Neuronal stem cell (in vitro differentiated cells): Measurements from ENCODE around the gene GPSM1.

Source experiments
- DNase-seq: peaks from one replicate; pipeline ENCODE4 v3.0.0-alpha.2; 2013; ENCODE audit warnings: low spot score
- H2AFZ ChIP-seq: one replicate; pipeline ENCODE4 v1.6.1; 2013; ENCODE audit warnings: mild to moderate bottlenecking, low read length, inconsistent platforms
- H2AK5ac ChIP-seq: 2 replicates; pipeline ENCODE4 v1.6.1; 2013; ENCODE audit warnings: low read depth, mild to moderate bottlenecking, inconsistent platforms, low read length, moderate library complexity, mixed read lengths
- H2BK120ac ChIP-seq: 2 replicates; pipeline ENCODE4 v1.6.1; 2013; ENCODE audit warnings: low read depth, mild to moderate bottlenecking, inconsistent platforms, low read length, moderate library complexity, mixed read lengths
- H2BK12ac ChIP-seq: one replicate; pipeline ENCODE4 v1.6.1; 2013; ENCODE audit warnings: low read length, inconsistent platforms
- H2BK15ac ChIP-seq: 2 replicates; pipeline ENCODE4 v1.6.1; 2013; ENCODE audit warnings: mild to moderate bottlenecking, low read length, inconsistent platforms, mixed read lengths
- H2BK5ac ChIP-seq: one replicate; pipeline ENCODE4 v1.6.1; 2013; ENCODE audit warnings: inconsistent platforms, mild to moderate bottlenecking, low read length, moderate library complexity
- H3K14ac ChIP-seq: one replicate; pipeline ENCODE4 v1.6.1; 2013; ENCODE audit warnings: low read length, inconsistent platforms
- H3K18ac ChIP-seq: 2 replicates; pipeline ENCODE4 v1.6.1; 2013; ENCODE audit warnings: low read length, inconsistent platforms
- H3K23ac ChIP-seq: 2 replicates; pipeline ENCODE4 v1.6.1; 2013; ENCODE audit warnings: low read depth, mild to moderate bottlenecking, mixed read lengths, low read length, inconsistent platforms; ENCODE audit not compliant: poor library complexity
- H3K27ac ChIP-seq: replicated peaks from 3 replicates; pipeline ENCODE4 v1.5.1; 2013; ENCODE audit warnings: low read length, inconsistent platforms
- H3K27me3 ChIP-seq, 3 experiments: 2 replicates each; pipeline ENCODE4 v1.6.1; 2013; ENCODE audit warnings: low read length in 3 of 3, mild to moderate bottlenecking in 2 of 3, inconsistent platforms in 1 of 3, low read depth in 1 of 3, mixed read lengths in 1 of 3, moderate library complexity in 1 of 3; ENCODE audit not compliant: control insufficient read depth in 3 of 3, insufficient read depth in 3 of 3
- H3K36me3 ChIP-seq, 2 donors: replicated peaks in 1 of 2; 2 replicates each; pipeline ENCODE4 v1.6.1; 2013; ENCODE audit warnings: low read length in 2 of 2; ENCODE audit not compliant: control insufficient read depth in 2 of 2, insufficient read depth in 2 of 2
- H3K4ac ChIP-seq: 2 replicates; pipeline ENCODE4 v1.6.1; 2013; ENCODE audit warnings: inconsistent platforms, mild to moderate bottlenecking, low read length, moderate library complexity
- H3K4me1 ChIP-seq, 2 donors: 1 replicate in 1 of 2; 2 replicates in 1 of 2; pipeline ENCODE4 v1.6.1; 2013; ENCODE audit warnings: low read length in 2 of 2, low read depth in 1 of 2; ENCODE audit not compliant: control insufficient read depth in 2 of 2, insufficient read depth in 1 of 2
- H3K4me2 ChIP-seq: one replicate; pipeline ENCODE4 v1.6.1; 2013; ENCODE audit warnings: mild to moderate bottlenecking, low read length, inconsistent platforms; ENCODE audit not compliant: insufficient read depth, poor library complexity, severe bottlenecking
- H3K4me3 ChIP-seq, 2 donors: 2 replicates each; pipeline ENCODE4 v1.5.1; 2013; ENCODE audit warnings: low read length in 2 of 2, mild to moderate bottlenecking in 2 of 2, inconsistent platforms in 1 of 2, moderate library complexity in 1 of 2
- H3K79me1 ChIP-seq: one replicate; pipeline ENCODE4 v1.6.1; 2013; ENCODE audit warnings: low read depth, mild to moderate bottlenecking, inconsistent platforms, low read length, moderate library complexity
- H3K9ac ChIP-seq: one replicate; pipeline ENCODE4 v1.6.1; 2013; ENCODE audit warnings: mild to moderate bottlenecking, low read depth, low read length, inconsistent platforms; ENCODE audit not compliant: poor library complexity
- H3K9me3 ChIP-seq, 2 donors: replicated peaks in 1 of 2; 2 replicates each; pipeline versions ENCODE3 to v1.6.1; 2013; ENCODE audit warnings: low read length in 2 of 2, mild to moderate bottlenecking in 2 of 2, inconsistent platforms in 1 of 2, low read depth in 1 of 2, mixed read lengths in 1 of 2, moderate library complexity in 1 of 2; ENCODE audit not compliant: control insufficient read depth in 2 of 2, insufficient read depth in 1 of 2
- H4K8ac ChIP-seq: one replicate; pipeline ENCODE4 v1.6.1; 2013; ENCODE audit warnings: low read depth, mild to moderate bottlenecking, inconsistent platforms, low read length, moderate library complexity
- H4K91ac ChIP-seq: one replicate; pipeline ENCODE4 v1.6.1; 2013; ENCODE audit warnings: low read length, low read depth, mild to moderate bottlenecking, inconsistent platforms; ENCODE audit not compliant: poor library complexity
- WGBS, 2 donors: extraction: QIAGEN DNeasy Blood & Tissue Kit; methylation state at CpG; one replicate each; pipeline ENCODE4 v1.1.7; 2013; ENCODE audit warnings: missing lambda C conversion rate in 2 of 2, mixed read lengths in 1 of 2; ENCODE audit not compliant: insufficient read length in 2 of 2, insufficient replicate concordance in 1 of 2; ENCODE audit errors: extremely low coverage in 2 of 2; 5-methylcytosine and 5-hydroxymethylcytosine counted together

The GPSM1 gene

DNA sequence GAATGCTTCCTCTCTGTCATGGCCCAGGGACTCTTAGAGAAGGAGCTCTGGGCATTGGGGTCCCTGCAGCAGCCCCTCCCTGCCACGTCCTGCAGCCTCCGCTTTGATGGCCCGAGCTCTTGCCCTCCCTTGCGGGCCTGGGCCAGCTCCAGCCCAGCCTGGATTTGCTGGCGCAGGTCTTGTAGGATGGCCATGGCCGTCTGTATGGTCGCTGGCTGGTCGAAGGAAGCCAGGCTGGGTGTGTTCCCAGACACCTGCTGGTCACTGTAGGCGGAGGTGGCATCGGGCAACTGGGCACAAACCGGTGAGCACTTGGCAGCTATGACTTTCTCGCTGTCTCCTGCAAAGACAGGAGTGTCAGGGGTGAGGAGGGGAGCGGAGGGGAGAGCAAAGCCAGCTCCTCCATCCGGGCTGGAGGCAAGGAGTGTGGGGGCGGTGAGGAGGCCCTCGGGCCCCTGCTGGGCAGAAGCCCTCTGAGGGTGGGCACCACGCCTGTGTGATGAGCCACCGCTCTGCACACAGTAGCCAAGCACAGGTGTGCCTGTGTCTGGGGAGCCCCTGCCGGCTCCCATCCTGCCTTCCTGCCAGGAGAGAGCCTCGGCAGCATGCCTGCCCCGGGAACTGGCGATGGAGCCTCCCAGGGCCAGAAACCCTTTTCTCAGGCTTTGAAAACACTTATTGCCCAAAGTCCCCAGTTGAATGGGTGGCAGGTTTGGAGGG, 35.9 kb upstream of the GPSM1 start:
- peaks cover 0 to 51% (median 2%) of the 10 kb centered on the region in 3 experiments for H3K27me3 ChIP-seq
- H3K9ac ChIP-seq, result no peak overlapping the region
- H2AK5ac ChIP-seq, result no peak overlapping the region
- no peak overlapping the region for H3K23ac ChIP-seq
- peak overlapping the region; percentile 54 for H2BK12ac ChIP-seq
- peaks cover 0 to 16% of the 10 kb centered on the region in 2 donors for H3K9me3 ChIP-seq
- H2BK5ac ChIP-seq, result no peak overlapping the region
- H3K36me3 ChIP-seq, result no peaks in the 10 kb centered on the region
- WGBS, 2 donors, result no CpG with 5 or more reads among the region's 22 CpGs
- H3K79me1 ChIP-seq, result no peaks in the 10 kb centered on the region
- H3K4me3 ChIP-seq, result no peak overlapping the region
- peaks cover 2 to 4% of the 10 kb centered on the region in 2 donors for H3K4me1 ChIP-seq
- no peak overlapping the region for H3K4ac ChIP-seq
- H3K14ac ChIP-seq, result peak overlapping the region; percentile 47
- DNase-seq, result no peak
- H2BK15ac ChIP-seq, result peak overlapping the region; percentile 26
- no peak overlapping the region for H3K4me2 ChIP-seq
- no peak overlapping the region for H4K8ac ChIP-seq
- H2AFZ ChIP-seq, result no peak overlapping the region
- H3K27ac ChIP-seq, result no peak overlapping the region
- no peak overlapping the region for H2BK120ac ChIP-seq
- H4K91ac ChIP-seq, result no peak overlapping the region
- H3K18ac ChIP-seq, result peak overlapping the region; percentile 35

DNA sequence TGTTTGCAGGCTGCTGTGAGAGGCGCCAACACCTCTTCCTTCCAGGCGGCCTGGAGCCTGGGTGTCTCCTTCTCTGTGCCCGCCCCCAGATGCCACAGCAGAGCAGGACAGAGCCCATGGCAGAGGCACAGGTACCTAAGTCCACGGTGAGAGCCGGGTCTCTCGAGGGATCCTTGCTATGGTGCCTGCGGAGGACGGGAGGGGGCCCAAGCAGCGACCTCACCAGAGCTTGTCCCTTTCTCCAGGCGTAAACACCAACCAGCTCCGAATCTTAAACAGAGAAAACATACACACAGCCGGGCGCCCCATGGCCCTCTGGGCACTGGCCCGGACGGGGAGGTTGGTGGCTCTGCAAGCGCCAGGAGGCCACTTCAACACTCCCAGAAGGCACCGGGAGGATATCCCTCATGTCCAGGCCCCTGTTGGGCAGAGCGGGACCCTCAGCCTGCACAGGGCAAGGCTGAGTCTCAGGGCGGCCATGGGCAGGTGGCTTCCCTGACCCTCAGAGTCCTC, 35.3 kb upstream of the GPSM1 start:
- Histone ChIP-seq H3K9me3 (peaks cover 0 to 16% of the 10 kb centered on the region in 2 donors), H3K4me1 (peaks cover 2 to 7% of the 10 kb centered on the region in 2 donors), H3K27ac (no peak overlapping the region), H2AK5ac (peak overlapping the region; percentile 92), H3K79me1 (no peaks in the 10 kb centered on the region), H2BK15ac (peak overlapping the region; percentile 81), H3K23ac (peak overlapping the region; percentile 85), H3K4ac (no peak overlapping the region), H2BK5ac (no peak overlapping the region), H2AFZ (no peak overlapping the region), H3K14ac (peak overlapping the region; percentile 42), H4K91ac (no peak overlapping the region), H2BK120ac (no peak overlapping the region), H3K27me3 (peaks cover 0 to 52% (median 2%) of the 10 kb centered on the region in 3 experiments), H3K4me2 (no peak overlapping the region), H3K9ac (no peak overlapping the region), H3K18ac (peak overlapping the region; percentile 59), H3K4me3 (no peak overlapping the region), H4K8ac (no peak overlapping the region), H2BK12ac (no peak overlapping the region), H3K36me3 (no peaks in the 10 kb centered on the region)
- WGBS, 2 donors, result no CpG with 5 or more reads among the region's 19 CpGs
- DNase-seq, result no peak

DNA sequence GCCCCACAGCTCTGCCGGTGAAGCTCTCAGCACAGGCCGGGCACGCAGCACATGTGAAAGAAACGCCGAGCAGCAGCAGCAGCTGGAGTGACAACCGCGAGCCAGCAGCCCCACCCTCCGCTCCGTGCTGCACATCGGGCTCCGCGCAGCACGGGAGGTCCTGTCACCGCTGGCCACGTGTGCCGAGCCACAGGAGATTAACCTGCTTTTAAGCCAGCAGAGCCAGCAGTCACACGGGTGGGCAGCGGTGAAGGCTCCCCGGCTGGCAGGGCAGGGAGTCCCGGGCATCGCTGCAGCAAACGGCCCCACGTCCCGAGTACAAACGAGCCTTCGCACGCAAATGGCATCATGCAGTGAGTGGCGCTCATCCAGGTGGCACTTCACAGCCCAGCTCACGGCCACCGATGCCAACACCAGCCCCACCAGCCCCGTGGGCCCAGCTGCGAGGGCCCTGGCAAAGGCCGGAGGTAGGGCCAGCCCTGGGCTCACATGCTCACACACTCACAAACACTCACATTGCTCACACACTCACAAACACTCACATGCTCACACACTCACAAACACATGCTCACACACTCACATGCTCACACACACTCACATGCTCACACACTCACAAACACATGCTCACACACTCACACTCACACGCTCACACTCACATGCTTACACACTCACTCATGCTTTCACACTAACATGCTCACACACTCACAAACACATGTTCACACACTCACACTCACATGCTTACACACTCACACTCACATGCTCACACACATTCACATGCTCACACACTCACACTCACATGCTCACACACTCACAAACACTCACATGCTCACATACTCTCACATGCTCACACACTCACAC, 34.5 kb upstream of the GPSM1 start:
- H3K14ac ChIP-seq, result peak overlapping the region; percentile 98
- peak overlapping the region; percentile 75 for H4K91ac ChIP-seq
- no CpG with 5 or more reads among the region's 34 CpGs for whole genome bisulfite sequencing, 2 donors
- H3K4me1 ChIP-seq, result peaks cover 2 to 13% of the 10 kb centered on the region in 2 donors
- H3K4ac ChIP-seq, result no peak overlapping the region
- H3K18ac ChIP-seq, result peak overlapping the region; percentile 59
- H2BK12ac ChIP-seq, result peak overlapping the region; percentile 84
- peak overlapping the region; percentile 92 for H2AK5ac ChIP-seq
- no peak overlapping the region for H3K27ac ChIP-seq
- no peak overlapping the region for H4K8ac ChIP-seq
- H3K4me2 ChIP-seq, result no peak overlapping the region
- no peak overlapping the region for H2AFZ ChIP-seq
- H3K79me1 ChIP-seq, result no peaks in the 10 kb centered on the region
- H3K23ac ChIP-seq, result peak overlapping the region; percentile 85
- H2BK5ac ChIP-seq, result no peak overlapping the region
- H3K27me3 ChIP-seq, result peaks cover 0 to 47% (median 2%) of the 10 kb centered on the region in 3 experiments
- no peak for DNase-seq
- peaks cover 0 to 16% of the 10 kb centered on the region in 2 donors for H3K9me3 ChIP-seq
- H3K4me3 ChIP-seq, result peak overlapping the region in 1 of 2 donors; percentile 40
- peak overlapping the region; percentile 44 for H3K9ac ChIP-seq
- H3K36me3 ChIP-seq, result no peaks in the 10 kb centered on the region
- peak overlapping the region; percentile 81 for H2BK15ac ChIP-seq
- H2BK120ac ChIP-seq, result no peak overlapping the region
